Glomerular visceral epithelial cell (primary cell): ENCODE results near the gene C5.

ENCODE experiments used
- DNase-seq: peaks from one replicate; pipeline ENCODE4 v3.0.0-alpha.2; 2016; ENCODE audit errors: extremely low spot score

Gene C5

GRCh38 chr9:120925535-120926396 is 124.3 kb downstream of the C5 start:
- DNase-seq: peak; percentile 89

GRCh38 chr9:120924698-120925534 is 125.2 kb downstream of the C5 start:
- DNase-seq: peak; percentile 64

DNA sequence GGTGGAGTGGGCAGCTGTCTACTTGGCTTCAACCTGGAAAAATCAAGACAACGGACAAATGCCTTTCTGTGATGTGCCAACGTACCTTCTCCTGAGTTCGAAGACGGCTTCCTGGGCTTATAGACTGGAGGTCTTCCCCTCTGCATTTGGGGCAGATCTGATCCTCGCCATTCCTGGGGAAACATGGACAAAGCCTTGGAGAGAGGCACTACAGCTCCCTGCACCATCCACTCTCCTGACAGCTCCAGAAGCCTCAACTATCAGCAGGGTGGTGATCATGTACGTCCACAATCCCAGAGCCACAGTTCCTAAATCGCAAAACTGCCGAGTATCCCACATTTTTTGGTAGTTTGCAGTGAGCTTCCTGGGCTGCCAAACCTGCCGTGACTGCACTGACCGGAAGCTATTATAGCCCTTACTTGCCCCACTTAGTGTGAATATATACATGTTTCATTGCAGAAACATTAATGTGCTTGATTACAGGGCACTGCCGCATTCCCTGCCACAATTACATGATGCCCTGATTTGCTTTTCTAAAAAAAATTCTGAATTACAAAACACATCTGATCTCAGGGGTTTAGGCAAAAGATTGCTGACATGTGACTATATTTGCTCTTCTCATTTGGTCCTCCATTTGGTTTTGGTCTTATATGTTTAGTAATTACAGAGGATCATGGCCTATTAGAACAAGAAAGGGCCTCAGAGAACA is 126.3 kb downstream of the C5 start:
- DNase-seq: no peak

DNA sequence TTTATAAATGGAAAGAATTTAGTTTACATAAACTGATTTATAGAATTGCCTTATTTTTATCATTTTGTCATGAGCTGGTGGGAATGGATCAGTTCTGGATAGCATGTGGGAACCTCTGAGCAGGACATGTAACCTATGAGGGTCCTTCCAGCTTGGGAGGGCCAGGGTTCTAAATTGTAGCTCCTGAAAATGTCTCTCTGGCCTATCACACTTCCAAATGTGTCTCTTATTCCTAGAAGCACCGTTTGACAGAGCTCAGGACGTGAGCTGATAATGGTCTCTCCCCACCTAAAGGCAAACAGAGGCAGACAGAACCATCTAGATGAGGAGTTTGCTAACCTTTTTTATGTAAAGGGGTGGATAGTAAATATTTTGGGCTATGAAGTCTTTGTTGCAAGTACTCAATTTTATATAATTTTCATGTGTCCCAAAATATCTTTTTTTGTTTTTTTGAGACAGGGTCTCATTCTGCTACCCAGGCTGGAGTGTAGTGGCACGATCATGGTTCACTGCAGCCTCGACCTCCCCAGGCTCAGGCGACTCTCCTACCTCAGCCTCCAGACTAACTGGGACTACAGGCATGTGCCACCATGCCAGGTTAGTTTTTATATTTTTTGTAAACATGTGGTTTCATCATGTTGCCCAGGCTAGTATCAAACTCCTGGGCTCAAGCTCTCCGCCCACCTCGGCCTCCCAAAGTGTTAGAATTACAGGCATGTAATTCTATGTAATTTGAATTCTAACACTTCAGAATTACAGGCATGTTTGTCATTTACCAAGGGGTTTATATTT is 127.5 kb downstream of the C5 start:
- DNase-seq: no peak

- DNase-seq: no peak
These were observed 128.4 kb downstream of the C5 start for GRCh38 chr9:120921661-120922181.

DNA sequence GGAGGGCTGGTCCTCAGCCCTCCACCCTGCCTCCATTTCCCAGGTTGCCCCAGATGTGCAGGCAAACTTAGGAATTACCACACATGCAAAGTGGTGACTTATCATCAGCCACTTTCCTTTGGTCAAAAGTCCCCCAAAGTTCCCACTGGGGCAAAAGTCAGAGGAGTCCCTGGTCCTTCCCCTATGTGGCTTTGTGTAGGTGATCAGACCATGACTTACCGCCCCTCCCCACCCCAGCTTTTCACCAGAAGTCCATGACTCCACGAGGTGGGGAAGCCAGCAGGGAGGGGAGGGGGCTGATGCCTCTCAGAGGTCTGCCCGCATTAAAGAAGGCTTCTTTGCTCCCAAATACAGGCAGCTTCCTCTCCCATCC is 129.3 kb downstream of the C5 start:
- no peak for DNase-seq

- DNase-seq: no peak
These were observed 130.0 kb downstream of the C5 start for GRCh38 chr9:120919843-120920805.

- DNase-seq: no peak
These were observed 130.9 kb downstream of the C5 start for GRCh38 chr9:120918931-120919842.

DNA sequence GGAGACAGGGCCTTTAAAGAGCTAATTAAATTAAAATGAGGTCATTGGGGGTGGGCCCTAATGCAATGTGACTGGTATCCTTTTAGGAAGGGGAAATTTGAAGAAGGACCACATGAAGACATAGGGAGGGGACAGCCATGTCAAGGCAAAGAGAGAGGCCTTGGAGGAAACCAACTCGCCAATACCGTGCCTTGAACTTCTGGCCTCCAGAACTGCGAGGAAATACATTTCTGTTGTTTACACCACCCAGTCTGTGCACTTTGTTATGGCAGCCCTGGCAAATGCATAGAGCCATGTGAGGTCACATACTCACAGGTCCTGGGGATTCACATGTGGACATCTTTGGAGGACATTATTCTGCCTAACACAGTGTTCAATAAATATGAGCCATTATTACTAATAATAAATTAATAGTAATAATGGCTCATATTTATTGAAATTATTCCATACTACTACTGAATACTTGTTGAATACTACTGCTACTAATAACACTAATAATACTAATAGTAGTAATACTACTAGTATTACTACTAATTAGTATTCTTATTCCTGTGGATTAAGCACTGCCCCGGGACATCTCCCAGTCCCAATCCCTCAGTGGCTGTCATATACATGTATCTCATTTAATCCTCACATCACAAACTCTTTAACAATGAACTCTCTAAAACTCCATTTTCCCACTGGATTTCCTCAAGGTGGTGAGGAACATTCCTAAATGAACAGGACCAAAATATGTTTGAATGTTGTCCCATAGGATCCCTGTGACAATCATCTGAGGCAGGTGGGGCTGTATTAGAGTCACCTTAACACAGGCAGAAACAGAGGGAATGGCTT is 131.9 kb downstream of the C5 start:
- DNase-seq: no peak

DNA sequence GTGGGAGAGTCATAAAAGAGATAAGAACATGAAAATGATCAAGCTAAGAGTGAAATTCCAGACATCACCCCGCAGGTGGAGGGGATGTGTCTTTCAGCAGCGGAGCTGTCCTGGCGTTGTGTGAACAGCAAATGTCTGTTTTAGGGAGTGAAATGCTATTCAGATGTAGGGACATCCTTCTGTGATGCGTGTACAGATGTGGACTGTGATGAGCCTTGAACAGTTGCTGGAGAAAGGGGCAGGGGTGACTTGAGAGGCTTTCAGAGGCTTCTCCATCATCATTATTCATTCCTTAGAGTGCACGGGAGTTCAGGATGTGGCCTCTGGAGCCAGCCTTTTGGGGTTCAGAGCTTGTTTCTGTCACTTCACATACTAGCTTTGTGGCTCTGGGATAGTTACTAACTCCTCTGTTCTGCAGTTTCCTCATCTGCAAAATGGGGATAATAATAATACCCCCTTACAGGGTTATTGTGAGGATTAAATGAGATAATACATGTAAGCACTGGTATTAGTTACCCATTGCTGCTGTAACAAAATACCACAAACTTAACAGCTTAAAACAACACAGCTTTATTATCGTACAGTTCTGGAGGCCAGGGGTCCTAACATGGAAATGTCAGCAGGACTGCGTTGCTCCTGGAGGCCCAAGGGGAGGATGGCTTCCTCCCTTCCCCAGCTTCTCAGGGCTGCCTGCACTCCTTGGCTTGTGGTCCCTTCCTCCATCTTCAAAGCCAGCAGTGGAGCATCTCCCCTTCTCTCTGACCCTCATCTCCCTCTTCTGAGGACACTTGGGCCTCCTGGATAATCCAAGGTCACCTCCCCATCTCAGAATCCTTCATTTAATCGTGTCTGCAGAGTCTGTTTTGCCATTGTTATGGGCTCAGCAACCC is 132.8 kb downstream of the C5 start:
- DNase-seq: no peak

DNA sequence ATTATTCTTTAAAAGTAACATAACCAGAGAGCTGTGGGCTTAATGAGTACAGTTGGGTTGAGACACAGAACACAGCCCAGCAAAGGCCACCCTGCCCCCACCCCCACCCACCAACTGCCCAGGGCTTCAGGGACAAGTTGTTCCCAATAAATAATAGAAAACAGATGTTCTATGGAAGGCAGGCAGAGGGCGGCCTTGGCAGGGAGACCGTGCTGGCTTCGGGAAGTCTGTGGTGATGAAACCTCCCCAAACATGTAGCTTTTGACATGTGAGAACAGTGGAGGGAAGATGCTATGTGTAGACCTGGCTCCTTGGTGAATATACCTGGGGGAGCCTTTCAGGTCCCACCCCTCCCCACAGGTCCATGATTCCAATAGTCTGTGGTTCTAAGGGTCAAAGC is 133.5 kb downstream of the C5 start:
- DNase-seq: no peak

GRCh38 chr9:120915854-120916470 is 134.1 kb downstream of the C5 start:
- DNase-seq: no peak

DNA sequence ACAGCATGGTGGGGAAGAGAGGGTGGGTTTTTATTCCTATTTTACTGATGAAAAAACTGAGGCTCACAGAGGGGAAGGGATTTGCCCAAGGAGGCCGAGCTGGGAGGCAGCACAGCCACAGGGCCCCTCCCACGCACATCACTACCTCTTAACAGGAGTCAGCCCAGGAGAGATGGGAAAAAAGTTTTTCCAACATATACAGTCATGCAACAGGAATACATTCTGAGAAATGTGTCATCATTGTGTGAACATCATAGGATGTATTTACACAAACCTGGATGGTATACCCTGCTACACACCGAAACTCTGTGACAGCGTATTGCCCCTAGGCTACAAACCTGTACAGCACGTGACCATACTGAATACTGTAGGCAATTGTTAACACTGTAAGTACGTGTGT is 135.1 kb downstream of the C5 start:
- DNase-seq: no peak

- no peak for DNase-seq
These were observed 135.7 kb downstream of the C5 start for GRCh38 chr9:120914396-120914795.

GRCh38 chr9:120913647-120914264 is 136.3 kb downstream of the C5 start:
- DNase-seq: no peak

DNA sequence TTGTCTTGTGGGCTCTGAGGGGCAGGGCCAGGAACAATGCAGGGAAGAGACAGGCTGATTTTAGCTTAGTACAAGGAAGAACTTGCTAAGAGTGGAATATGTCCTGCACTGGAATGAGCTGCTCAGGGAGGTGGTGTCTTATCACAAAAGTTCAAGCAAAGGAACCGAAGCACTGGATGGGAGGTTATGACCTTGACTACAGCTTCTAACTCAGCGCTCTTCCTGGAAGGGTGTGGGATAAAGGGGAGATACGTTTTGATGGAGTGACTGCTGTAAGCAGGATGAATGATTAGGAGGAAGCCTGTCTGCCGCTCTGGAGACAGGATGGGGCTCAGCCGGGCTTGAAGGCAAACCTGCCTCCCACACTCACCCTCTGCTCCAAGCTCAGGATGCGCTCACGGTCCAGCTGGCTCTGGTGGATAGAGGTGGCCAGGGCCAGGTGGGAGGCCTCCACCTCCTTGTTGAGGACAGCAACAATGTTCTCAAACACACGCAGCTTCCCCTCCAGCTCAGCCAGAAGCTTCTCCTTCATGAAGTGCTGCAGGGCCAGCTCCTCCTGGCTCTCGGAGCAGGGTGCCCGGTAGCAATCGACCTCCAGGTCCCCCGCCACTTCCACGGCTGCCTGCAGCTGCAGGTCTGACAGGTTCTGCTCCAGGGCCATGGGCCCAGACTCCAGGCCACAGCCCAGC is 137.0 kb downstream of the C5 start:
- DNase-seq: no peak
